Activated T-cell treated with anti-CD3 and anti-CD28 coated beads, Interleukin-2, amount 50 U/mL, for 4 hours (primary cell): ENCODE results near the gene FAM72D. TPM values are rescaled to one million over a fixed set of nuclear protein-coding genes. Genes with fewer than 3 reads are reported as not detected.
"Not testable (repeated sequence)": the region's sequence is repeated elsewhere in the genome, so short reads cannot be mapped to it uniquely, and the experiment has no call there.

ENCODE experiments used
- ATAC-seq, 2 donors: fragments of 200-7000 bp; cut with Tn5 transposase; one replicate each; pipeline ENCODE4 v1.10.0; 2021
- DNase-seq: peaks from one replicate; pipeline ENCODE4 v3.0.0-alpha.2; 2020
- H3K27me3 Mint-ChIP-seq: one replicate; pipeline ENCODE4 v1.8.0; 2021; ENCODE audit warnings: low read depth, mixed read lengths
- H3K36me3 Mint-ChIP-seq: one replicate; pipeline ENCODE4 v1.8.0; 2022; ENCODE audit warnings: mixed read lengths; ENCODE audit not compliant: insufficient read depth
- H3K4me1 Mint-ChIP-seq: one replicate; pipeline ENCODE4 v1.8.0; 2021; ENCODE audit warnings: low read depth, mixed read lengths
- H3K4me3 Mint-ChIP-seq: one replicate; pipeline ENCODE4 v1.8.0; 2021; ENCODE audit warnings: mild to moderate bottlenecking, moderate library complexity, mixed read lengths
- H3K9me3 Mint-ChIP-seq: one replicate; pipeline ENCODE4 v1.8.0; 2021; ENCODE audit warnings: mixed read lengths
- total RNA-seq, 3 donors: library from RNA; stranded (reverse); gene quantifications; one replicate each; pipeline ENCODE4 v1.2.1, GENCODE V29; 2021

FAM72D gene
- total RNA-seq, 3 donors from 2014 or later, result 1.5 to 3.6 (median 2.8) TPM

DNA sequence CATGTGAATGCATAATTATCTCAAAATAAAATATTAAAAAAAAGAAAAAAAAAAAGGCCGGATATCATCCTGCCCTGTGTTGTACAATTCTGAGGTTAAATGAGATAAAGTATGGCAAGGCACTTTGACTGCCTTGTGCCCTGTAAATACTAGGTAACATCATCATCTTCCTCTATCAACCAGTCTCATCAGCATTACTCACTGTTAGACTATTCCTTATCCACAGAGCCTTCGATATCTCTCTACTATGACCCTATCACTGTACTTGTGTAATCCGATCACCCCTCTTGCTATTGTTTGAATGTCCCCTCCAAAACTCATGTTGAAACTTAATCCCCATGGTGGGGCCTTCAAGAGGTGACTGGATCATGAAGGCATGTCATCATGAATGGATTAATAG, 18.9 kb upstream of the FAM72D start:
- H3K36me3 Mint-ChIP-seq, H3K27me3 Mint-ChIP-seq, H3K4me3 Mint-ChIP-seq, H3K4me1 Mint-ChIP-seq, ATAC-seq, DNase-seq, H3K9me3 Mint-ChIP-seq: not testable (repeated sequence)

- not testable (repeated sequence) for H3K9me3 Mint-ChIP-seq, H3K36me3 Mint-ChIP-seq, DNase-seq, ATAC-seq, H3K27me3 Mint-ChIP-seq, H3K4me3 Mint-ChIP-seq, H3K4me1 Mint-ChIP-seq
Measured at GRCh38 chr1:145077872-145078786, 17.6 kb upstream of the FAM72D start.

- not testable (repeated sequence) for H3K9me3 Mint-ChIP-seq, H3K4me3 Mint-ChIP-seq, H3K4me1 Mint-ChIP-seq, H3K27me3 Mint-ChIP-seq, DNase-seq, ATAC-seq, H3K36me3 Mint-ChIP-seq
Measured at GRCh38 chr1:145078787-145079370, 16.9 kb upstream of the FAM72D start.

DNA sequence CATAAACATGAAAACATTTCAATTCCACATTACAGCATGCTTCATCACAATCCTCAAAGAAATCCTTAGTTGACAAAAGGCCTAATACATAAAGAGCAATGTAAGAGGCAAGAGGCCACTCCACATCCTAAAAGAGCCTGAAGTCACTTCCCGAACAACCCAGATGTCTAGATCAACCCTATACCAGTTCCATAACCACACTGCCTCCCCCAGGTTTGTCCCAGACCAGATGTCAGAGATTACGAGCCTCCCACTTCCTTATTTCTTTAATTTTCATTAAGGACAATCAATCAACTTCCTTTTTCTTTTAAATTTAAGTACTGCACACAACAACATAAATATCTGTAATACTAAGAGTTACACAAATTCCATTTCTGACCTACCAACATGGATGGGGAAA, 16.0 kb upstream of the FAM72D start:
- not testable (repeated sequence) for DNase-seq, H3K9me3 Mint-ChIP-seq, H3K27me3 Mint-ChIP-seq, ATAC-seq, H3K4me1 Mint-ChIP-seq, H3K4me3 Mint-ChIP-seq, H3K36me3 Mint-ChIP-seq

DNA sequence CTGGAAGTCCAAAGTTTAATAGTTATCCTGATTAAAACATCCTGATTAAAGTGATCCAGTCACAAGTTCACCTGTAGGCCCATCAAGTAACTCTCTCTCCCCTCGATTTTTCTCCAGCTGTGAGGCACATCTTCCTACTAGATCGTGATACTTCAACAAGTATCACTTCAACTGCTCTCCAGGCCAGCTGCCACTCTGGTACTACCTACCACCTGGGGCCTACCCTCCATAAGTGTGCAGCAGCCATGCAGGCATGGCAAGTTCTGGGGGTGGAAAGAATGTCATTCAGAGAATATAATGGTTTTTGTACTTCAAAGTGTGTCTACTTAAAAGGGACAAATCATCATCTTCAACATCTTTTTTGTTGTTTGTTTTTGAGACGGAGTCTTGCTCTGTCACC, 15.6 kb upstream of the FAM72D start:
- H3K36me3 Mint-ChIP-seq, H3K27me3 Mint-ChIP-seq, DNase-seq, ATAC-seq, H3K4me3 Mint-ChIP-seq, H3K4me1 Mint-ChIP-seq, H3K9me3 Mint-ChIP-seq: not testable (repeated sequence)

DNA sequence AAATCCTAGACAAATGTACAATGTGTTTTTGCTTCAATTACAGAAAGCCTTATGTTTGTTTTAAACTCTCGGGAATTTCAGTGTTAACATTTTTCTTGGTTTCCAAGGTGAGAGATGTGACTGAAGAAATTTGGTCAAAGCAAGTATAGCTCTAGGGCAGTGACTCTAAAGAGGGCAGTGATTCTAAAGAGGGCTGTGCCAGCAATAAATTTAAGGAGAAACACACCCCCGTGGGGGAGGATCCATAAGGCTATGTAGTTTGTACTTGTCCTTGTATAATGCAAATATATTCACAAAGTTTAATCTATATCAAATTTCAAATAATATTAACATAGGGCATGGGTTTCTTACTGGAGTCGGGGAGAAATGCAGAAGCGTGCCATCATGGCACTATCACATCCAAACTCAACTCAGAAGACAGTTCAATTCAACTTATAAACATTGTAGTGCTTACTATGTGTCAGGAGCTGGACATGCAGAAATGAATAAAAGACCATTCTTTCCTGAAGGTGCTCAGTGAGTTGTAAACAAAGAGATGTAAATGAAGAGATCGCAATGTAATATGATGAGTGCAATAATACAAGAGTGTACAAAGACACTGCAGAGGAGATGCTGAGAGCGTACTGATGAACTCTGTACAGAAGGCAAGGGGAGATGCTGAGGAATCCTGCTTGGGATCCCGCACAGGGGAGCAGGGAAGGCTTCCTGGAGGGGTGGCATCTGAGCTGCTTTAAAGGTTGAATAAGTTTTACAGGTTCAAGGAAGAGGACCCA, 13.1 kb upstream of the FAM72D start:
- not testable (repeated sequence) for H3K9me3 Mint-ChIP-seq, H3K36me3 Mint-ChIP-seq, DNase-seq, ATAC-seq, H3K27me3 Mint-ChIP-seq, H3K4me1 Mint-ChIP-seq, H3K4me3 Mint-ChIP-seq

GRCh38 chr1:145093517-145094149, 2.1 kb upstream of the FAM72D start:
- H3K9me3 Mint-ChIP-seq, H3K4me1 Mint-ChIP-seq, H3K36me3 Mint-ChIP-seq, ATAC-seq, H3K27me3 Mint-ChIP-seq: not testable (repeated sequence)
- peak overlapping the region; percentile 88 for H3K4me3 Mint-ChIP-seq
- peak; percentile 0 for DNase-seq

DNA sequence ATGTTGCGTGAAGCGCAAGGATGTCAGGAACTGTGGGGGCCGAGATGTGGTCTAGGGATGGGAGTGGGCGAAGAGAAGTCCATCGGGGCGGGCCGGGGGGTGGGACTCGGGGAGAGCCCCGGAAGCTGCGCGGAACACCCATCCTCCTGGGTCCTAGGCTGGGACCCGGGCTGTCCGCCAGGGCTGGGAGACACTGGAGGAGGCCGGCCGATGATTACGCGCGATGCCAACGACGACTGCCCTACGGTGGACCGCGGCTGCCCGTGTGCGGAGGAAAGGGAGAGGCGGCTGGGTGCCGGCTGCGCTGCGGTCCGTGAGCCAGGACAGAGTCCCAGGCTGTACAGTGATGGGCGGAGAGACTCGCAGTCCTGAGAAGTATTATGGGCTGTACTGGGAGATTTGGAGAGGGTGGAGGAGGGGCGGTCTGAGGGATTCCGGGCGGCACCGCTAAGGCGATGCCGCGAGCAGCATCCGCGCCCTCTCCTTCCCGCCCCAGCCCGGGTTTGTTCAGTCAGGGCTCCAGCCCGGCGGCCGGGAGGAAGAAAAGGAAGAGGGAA, 1.0 kb upstream of the FAM72D start:
- H3K4me3 Mint-ChIP-seq, result peak overlapping the region; percentile 47
- H3K36me3 Mint-ChIP-seq, H3K9me3 Mint-ChIP-seq, H3K4me1 Mint-ChIP-seq, H3K27me3 Mint-ChIP-seq: not testable (repeated sequence)
- peak; percentile 2 for ATAC-seq
- DNase-seq, result peak; percentile 0

GRCh38 chr1:145101725-145102124, 6.0 kb downstream of the FAM72D start:
- not testable (repeated sequence) for H3K36me3 Mint-ChIP-seq, ATAC-seq, H3K4me1 Mint-ChIP-seq, H3K4me3 Mint-ChIP-seq, DNase-seq, H3K27me3 Mint-ChIP-seq, H3K9me3 Mint-ChIP-seq

DNA sequence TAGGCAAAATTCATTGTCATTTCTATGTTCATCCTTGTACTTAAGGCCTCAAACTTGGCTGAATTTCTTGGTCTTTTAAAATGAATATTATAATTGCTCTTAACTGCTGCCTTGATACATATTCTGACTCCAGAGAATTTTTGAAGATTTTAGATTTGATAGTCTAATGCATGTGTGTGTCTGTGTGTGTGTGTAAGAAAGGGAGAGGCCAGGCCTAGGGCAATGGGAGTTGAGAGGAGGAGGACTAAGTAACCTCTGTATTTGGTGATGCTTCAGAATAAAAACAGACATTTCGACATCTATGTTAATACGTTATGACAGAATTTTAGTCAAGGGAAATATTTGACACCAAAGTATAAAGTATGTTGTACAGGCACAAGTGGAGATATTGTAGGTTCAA, 7.5 kb downstream of the FAM72D start:
- H3K4me3 Mint-ChIP-seq, H3K4me1 Mint-ChIP-seq, ATAC-seq, H3K27me3 Mint-ChIP-seq, DNase-seq, H3K9me3 Mint-ChIP-seq, H3K36me3 Mint-ChIP-seq: not testable (repeated sequence)

DNA sequence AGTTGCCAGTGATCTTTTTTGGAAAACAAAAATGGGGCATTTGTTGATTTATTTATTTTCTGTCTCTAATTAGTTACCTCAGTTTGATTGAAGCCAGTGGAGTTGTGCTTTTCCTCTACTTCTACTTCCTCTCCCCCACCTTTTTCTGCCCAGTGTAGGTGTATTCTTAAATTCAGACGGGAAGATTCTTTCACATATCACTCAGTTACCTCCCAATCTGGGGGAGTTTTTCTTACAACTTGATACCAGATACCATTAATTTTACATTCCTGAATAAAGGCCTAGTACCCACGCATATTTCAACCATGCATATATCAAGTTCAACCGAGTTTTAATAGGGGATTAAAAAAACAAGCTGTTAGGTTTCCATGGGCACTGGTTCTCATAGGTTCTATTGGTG, 15.9 kb downstream of the FAM72D start:
- H3K9me3 Mint-ChIP-seq, ATAC-seq, H3K36me3 Mint-ChIP-seq, H3K27me3 Mint-ChIP-seq, H3K4me1 Mint-ChIP-seq, H3K4me3 Mint-ChIP-seq, DNase-seq: not testable (repeated sequence)

DNA sequence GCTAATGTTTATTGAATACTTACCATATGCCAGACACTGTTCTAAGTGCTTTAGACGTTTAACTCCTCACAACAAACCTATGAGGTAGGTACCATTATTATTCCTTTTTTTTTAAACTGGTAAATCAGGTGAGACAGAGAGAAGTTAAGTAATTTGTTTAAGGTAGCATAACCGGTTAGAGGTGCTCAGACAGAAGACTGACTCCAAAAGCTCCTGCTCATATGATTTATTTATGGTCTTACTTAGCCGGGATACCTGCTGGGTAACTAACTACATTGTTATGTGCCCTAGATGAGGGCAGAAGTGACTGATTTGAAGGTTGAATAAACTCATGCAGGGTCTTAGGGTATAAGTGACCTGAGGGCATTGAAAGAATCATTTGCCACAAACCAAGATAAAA, 16.9 kb downstream of the FAM72D start:
- not testable (repeated sequence) for H3K36me3 Mint-ChIP-seq, H3K9me3 Mint-ChIP-seq, ATAC-seq, DNase-seq, H3K4me3 Mint-ChIP-seq, H3K27me3 Mint-ChIP-seq, H3K4me1 Mint-ChIP-seq

- not testable (repeated sequence) for H3K36me3 Mint-ChIP-seq, ATAC-seq, H3K4me1 Mint-ChIP-seq, DNase-seq, H3K27me3 Mint-ChIP-seq, H3K9me3 Mint-ChIP-seq, H3K4me3 Mint-ChIP-seq
Measured at GRCh38 chr1:145114560-145115057, 18.8 kb downstream of the FAM72D start.
